Measurements from ENCODE around the gene KCNQ4. TPM values are rescaled to one million over a fixed set of nuclear protein-coding genes. Genes with fewer than 3 reads are reported as not detected.

KCNQ4 gene
- total and polyA plus RNA-seq, 2 donors (not counting 1 experiment from before 2014, with no cell fraction given), result 0.16 to 0.20 TPM

GRCh38 chr1:40824591-40825434 is 41.2 kb downstream of the KCNQ4 start:
- TF ChIP-seq EZH2 (IDR thresholded peaks at IDR 0.05; ENCODE audit: borderline replicate concordance, insufficient read depth, low read depth, low read length, poor library complexity, severe bottlenecking) (no peak), CTCF (IDR thresholded peaks at IDR 0.05) (no peak)
- WGBS (ENCODE audit: insufficient coverage), result 58% methylated on average over 14 of the region's 18 CpGs
- POLR2A ChIA-PET, result no interaction called here
- no peak for DNase-seq
- no peak overlapping the region for H3K4me2 ChIP-seq (replicated peaks; ENCODE audit: low read depth, low read length, poor library complexity, severe bottlenecking)
- no peak for ATAC-seq (ENCODE audit: low read depth)
- H3K27ac ChIP-seq (ENCODE audit: low read length in 2 of 2), result no peak overlapping the region
- peaks cover 14% of the 10 kb centered on the region for H3K4me1 Mint-ChIP-seq
- no peaks in the 10 kb centered on the region for H3K27me3 Mint-ChIP-seq
- intact Hi-C loops (cut with micrococcal nuclease), result no loop called here
- H4K20me1 ChIP-seq (ENCODE audit: control insufficient read depth, insufficient read depth, low read length, poor library complexity, severe bottlenecking), result no peaks in the 10 kb centered on the region
- no peaks in the 10 kb centered on the region for H3K9me3 ChIP-seq (ENCODE audit: control extremely low read depth in 1 of 3, control insufficient read depth in 2 of 3, insufficient read depth in 1 of 3, low read length in 2 of 3)
- H3K9ac ChIP-seq (ENCODE audit: low read length), result no peak overlapping the region
- no peaks in the 10 kb centered on the region for H3K79me2 ChIP-seq (ENCODE audit: control insufficient read depth, insufficient read depth, low read length)
- H3K9me3 Mint-ChIP-seq (ENCODE audit: insufficient read depth), result no peaks in the 10 kb centered on the region
- CTCF ChIA-PET, result interaction anchor here (1.2 kb wide), 1 partner anchor 19 kb away, joined by 3 read pairs; no protein-coding TSS in a partner anchor
- peak overlapping the region; percentile 8 for H3K27ac Mint-ChIP-seq
- H3K4me3 Mint-ChIP-seq, result no peak overlapping the region
- no peaks in the 10 kb centered on the region for H3K36me3 ChIP-seq (replicated peaks in 1 of 2; ENCODE audit: control extremely low read depth in 1 of 2, control insufficient read depth in 1 of 2, extremely low read depth in 1 of 2, insufficient read depth in 2 of 2, low read length in 1 of 2)
- H3K4me3 ChIP-seq (ENCODE audit: control extremely low read depth in 1 of 5, extremely low read depth in 1 of 5, insufficient read depth in 1 of 5, low read depth in 2 of 5, low read length in 4 of 5), result no peak overlapping the region
- peaks cover 10 to 13% of the 10 kb centered on the region in 2 donors for H3K4me1 ChIP-seq (ENCODE audit: control insufficient read depth in 2 of 2, insufficient read depth in 2 of 2, low read length in 2 of 2)
- H2AFZ ChIP-seq (ENCODE audit: insufficient read depth, low read depth, low read length, poor library complexity, severe bottlenecking), result no peak overlapping the region
- H3K27me3 ChIP-seq (replicated peaks in 1 of 4; ENCODE audit: control extremely low read depth in 1 of 4, control insufficient read depth in 3 of 4, insufficient read depth in 4 of 4, low read length in 3 of 4), result no peaks in the 10 kb centered on the region

- POLR2A ChIA-PET, result no interaction called here
- Mint-ChIP-seq H3K27me3 (no peaks in the 10 kb centered on the region), H3K9me3 (ENCODE audit: insufficient read depth) (no peaks in the 10 kb centered on the region), H3K4me1 (peaks cover 14% of the 10 kb centered on the region), H3K27ac (no peak overlapping the region), H3K4me3 (no peak overlapping the region)
- Histone ChIP-seq H3K79me2 (ENCODE audit: control insufficient read depth, insufficient read depth, low read length) (no peaks in the 10 kb centered on the region), H3K9me3 (ENCODE audit: control extremely low read depth in 1 of 3, control insufficient read depth in 2 of 3, insufficient read depth in 1 of 3, low read length in 2 of 3) (no peaks in the 10 kb centered on the region), H3K4me2 (replicated peaks; ENCODE audit: low read depth, low read length, poor library complexity, severe bottlenecking) (no peak overlapping the region), H3K9ac (ENCODE audit: low read length) (no peak overlapping the region), H3K27ac (ENCODE audit: low read length in 2 of 2) (no peak overlapping the region), H3K4me3 (ENCODE audit: control extremely low read depth in 1 of 5, extremely low read depth in 1 of 5, insufficient read depth in 1 of 5, low read depth in 2 of 5, low read length in 4 of 5) (no peak overlapping the region), H2AFZ (ENCODE audit: insufficient read depth, low read depth, low read length, poor library complexity, severe bottlenecking) (no peak overlapping the region), H4K20me1 (ENCODE audit: control insufficient read depth, insufficient read depth, low read length, poor library complexity, severe bottlenecking) (no peaks in the 10 kb centered on the region), H3K4me1 (ENCODE audit: control insufficient read depth in 2 of 2, insufficient read depth in 2 of 2, low read length in 2 of 2) (peaks cover 10 to 13% of the 10 kb centered on the region in 2 donors), H3K36me3 (replicated peaks in 1 of 2; ENCODE audit: control extremely low read depth in 1 of 2, control insufficient read depth in 1 of 2, extremely low read depth in 1 of 2, insufficient read depth in 2 of 2, low read length in 1 of 2) (no peaks in the 10 kb centered on the region), H3K27me3 (replicated peaks in 1 of 4; ENCODE audit: control extremely low read depth in 1 of 4, control insufficient read depth in 3 of 4, insufficient read depth in 4 of 4, low read length in 3 of 4) (no peaks in the 10 kb centered on the region)
- intact Hi-C loops (cut with micrococcal nuclease), result no loop called here
- ATAC-seq (ENCODE audit: low read depth) (no peak), DNase-seq (no peak)
- WGBS (ENCODE audit: insufficient coverage), result no CpG with 5 or more reads among the region's 3 CpGs
- no peak for TF ChIP-seq CTCF (IDR thresholded peaks at IDR 0.05)
- TF ChIP-seq EZH2 (IDR thresholded peaks at IDR 0.05; ENCODE audit: borderline replicate concordance, insufficient read depth, low read depth, low read length, poor library complexity, severe bottlenecking), result no peak
- CTCF ChIA-PET, result interaction anchor here (1.2 kb wide), 1 partner anchor 19 kb away, joined by 3 read pairs; no protein-coding TSS in a partner anchor
These were observed 41.8 kb downstream of the KCNQ4 start for GRCh38 chr1:40825435-40825788.

Data from B cell (primary cell).